Skeletal muscle satellite cell (primary cell): ENCODE data around the gene MAD1L1.
"Not testable (repeated sequence)": the region's sequence is repeated elsewhere in the genome, so short reads cannot be mapped to it uniquely, and the experiment has no call there.

ENCODE experiments used
- H3K27me3 ChIP-seq: 2 replicates; pipeline ENCODE4 v1.7.0; 2013; ENCODE audit warnings: low read length; ENCODE audit not compliant: control insufficient read depth, insufficient read depth
- H3K36me3 ChIP-seq: 2 replicates; pipeline ENCODE4 v1.7.0; 2013; ENCODE audit warnings: mild to moderate bottlenecking, control low read depth, low read length; ENCODE audit not compliant: insufficient read depth
- H3K4me1 ChIP-seq: 2 replicates; pipeline ENCODE4 v1.7.0; 2013; ENCODE audit warnings: low read length; ENCODE audit not compliant: control insufficient read depth, insufficient read depth
- H3K4me2 ChIP-seq: 2 replicates; pipeline ENCODE4 v1.7.0; 2013; ENCODE audit warnings: mild to moderate bottlenecking, low read length
- H3K4me3 ChIP-seq: 2 replicates; pipeline ENCODE4 v1.7.0; 2013; ENCODE audit warnings: low read length
- H3K9ac ChIP-seq: 2 replicates; pipeline ENCODE4 v1.7.0; 2013; ENCODE audit warnings: mild to moderate bottlenecking, low read depth, low read length, moderate library complexity
- H3K9me3 ChIP-seq: replicated peaks from 2 replicates; pipeline ENCODE4 v1.7.0; 2013; ENCODE audit warnings: mild to moderate bottlenecking, control low read depth, low read length

The MAD1L1 gene

GRCh38 chr7:2042650-2043049 lies 190.1 kb downstream of the MAD1L1 start:
- H3K4me3 ChIP-seq = no peak overlapping the region
- no peaks in the 10 kb centered on the region for H3K27me3 ChIP-seq
- no peaks in the 10 kb centered on the region for H3K9me3 ChIP-seq
- H3K4me1 ChIP-seq = no peaks in the 10 kb centered on the region
- H3K36me3 ChIP-seq = no peaks in the 10 kb centered on the region
- H3K9ac ChIP-seq = no peak overlapping the region
- H3K4me2 ChIP-seq = no peak overlapping the region

GRCh38 chr7:2041496-2042367 lies 191.0 kb downstream of the MAD1L1 start:
- Histone ChIP-seq H3K27me3 (no peaks in the 10 kb centered on the region), H3K4me3 (no peak overlapping the region), H3K9me3 (no peaks in the 10 kb centered on the region), H3K36me3 (no peaks in the 10 kb centered on the region), H3K4me2 (no peak overlapping the region), H3K9ac (no peak overlapping the region), H3K4me1 (no peaks in the 10 kb centered on the region)

- Histone ChIP-seq H3K36me3 (no peaks in the 10 kb centered on the region), H3K4me1 (no peaks in the 10 kb centered on the region), H3K4me2 (no peak overlapping the region), H3K4me3 (no peak overlapping the region), H3K9ac (no peak overlapping the region), H3K27me3 (no peaks in the 10 kb centered on the region), H3K9me3 (no peaks in the 10 kb centered on the region)
Measured at GRCh38 chr7:2040893-2041270, 191.9 kb downstream of the MAD1L1 start.

- Histone ChIP-seq H3K9ac (no peak overlapping the region), H3K4me2 (no peak overlapping the region), H3K4me1 (no peaks in the 10 kb centered on the region), H3K36me3 (no peaks in the 10 kb centered on the region), H3K27me3 (no peaks in the 10 kb centered on the region), H3K4me3 (no peak overlapping the region), H3K9me3 (no peaks in the 10 kb centered on the region)
Measured at GRCh38 chr7:2040201-2040892, 192.4 kb downstream of the MAD1L1 start.

GRCh38 chr7:2038931-2039728 lies 193.6 kb downstream of the MAD1L1 start:
- Histone ChIP-seq H3K27me3 (no peaks in the 10 kb centered on the region), H3K9me3 (no peaks in the 10 kb centered on the region), H3K36me3 (no peaks in the 10 kb centered on the region), H3K4me2 (no peak overlapping the region), H3K4me1 (no peaks in the 10 kb centered on the region), H3K9ac (no peak overlapping the region), H3K4me3 (no peak overlapping the region)

- no peaks in the 10 kb centered on the region for H3K27me3 ChIP-seq
- no peak overlapping the region for H3K4me2 ChIP-seq
- H3K4me1 ChIP-seq = no peaks in the 10 kb centered on the region
- no peaks in the 10 kb centered on the region for H3K36me3 ChIP-seq
- no peak overlapping the region for H3K9ac ChIP-seq
- H3K9me3 ChIP-seq = no peaks in the 10 kb centered on the region
- no peak overlapping the region for H3K4me3 ChIP-seq
Measured at GRCh38 chr7:2037808-2038522, 194.8 kb downstream of the MAD1L1 start.

- peaks cover 5% of the 10 kb centered on the region for H3K4me1 ChIP-seq
- H3K36me3 ChIP-seq = no peaks in the 10 kb centered on the region
- no peak overlapping the region for H3K9ac ChIP-seq
- no peak overlapping the region for H3K4me2 ChIP-seq
- H3K4me3 ChIP-seq = no peak overlapping the region
- H3K9me3 ChIP-seq = no peaks in the 10 kb centered on the region
- no peaks in the 10 kb centered on the region for H3K27me3 ChIP-seq
Measured at GRCh38 chr7:2037301-2037807, 195.4 kb downstream of the MAD1L1 start.

- Histone ChIP-seq H3K4me3 (no peak overlapping the region), H3K36me3 (no peaks in the 10 kb centered on the region), H3K4me1 (peaks cover 9% of the 10 kb centered on the region), H3K4me2 (no peak overlapping the region), H3K9me3 (no peaks in the 10 kb centered on the region), H3K27me3 (no peaks in the 10 kb centered on the region), H3K9ac (no peak overlapping the region)
Measured at GRCh38 chr7:2036786-2037185, 196.0 kb downstream of the MAD1L1 start.

GRCh38 chr7:2036201-2036600 lies 196.5 kb downstream of the MAD1L1 start:
- H3K4me1 ChIP-seq, H3K4me2 ChIP-seq, H3K36me3 ChIP-seq, H3K27me3 ChIP-seq, H3K4me3 ChIP-seq, H3K9me3 ChIP-seq, H3K9ac ChIP-seq: not testable (repeated sequence)

- Histone ChIP-seq H3K4me3 (no peak overlapping the region), H3K4me2 (no peak overlapping the region), H3K27me3 (no peaks in the 10 kb centered on the region), H3K9me3 (no peaks in the 10 kb centered on the region), H3K36me3 (no peaks in the 10 kb centered on the region), H3K9ac (no peak overlapping the region), H3K4me1 (peaks cover 9% of the 10 kb centered on the region)
Measured at GRCh38 chr7:2034291-2035201, 198.2 kb downstream of the MAD1L1 start.
